DMS53 treated with DMSO at 0.1 percent for 48 hours (cell line): ENCODE data around the gene HGFAC.
A peak's percentile ranks its signal among the peaks of the same experiment; 100 is the strongest.
"Not testable (repeated sequence)": the region's sequence is repeated elsewhere in the genome, so short reads cannot be mapped to it uniquely, and the experiment has no call there.

Experiments used
- DNase-seq: peaks from one replicate; lab custom pipeline; 2025; ENCODE audit not compliant: unreplicated experiment; lab: John Stamatoyannopoulos, UW

HGFAC gene

DNA sequence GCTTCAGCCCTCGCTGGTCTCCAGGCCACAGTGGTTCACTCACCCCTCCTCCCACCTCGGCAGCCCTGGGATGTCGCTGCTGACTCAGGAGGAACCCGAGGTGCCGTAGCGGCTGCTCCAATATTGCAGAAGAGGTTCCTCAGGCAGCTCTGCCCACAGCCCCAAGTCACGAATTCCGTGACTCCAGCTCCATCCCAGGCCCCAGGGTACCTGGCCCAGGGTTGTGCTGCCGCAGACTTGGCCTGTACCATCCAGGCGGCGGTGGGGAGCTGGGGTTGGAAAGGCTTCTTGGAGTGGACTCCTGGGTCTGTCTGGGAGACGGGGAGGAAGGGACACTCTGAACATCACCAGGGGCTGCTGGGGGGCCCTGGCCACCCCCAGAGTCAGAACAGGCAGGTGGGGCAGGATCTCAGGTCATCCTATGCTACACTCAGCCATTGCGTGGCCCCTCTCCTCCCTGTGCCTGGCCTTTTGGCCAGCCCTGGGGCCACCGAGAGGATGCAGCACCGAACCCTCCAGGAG is 728 bp upstream of the HGFAC start:
- no peak for DNase-seq

DNA sequence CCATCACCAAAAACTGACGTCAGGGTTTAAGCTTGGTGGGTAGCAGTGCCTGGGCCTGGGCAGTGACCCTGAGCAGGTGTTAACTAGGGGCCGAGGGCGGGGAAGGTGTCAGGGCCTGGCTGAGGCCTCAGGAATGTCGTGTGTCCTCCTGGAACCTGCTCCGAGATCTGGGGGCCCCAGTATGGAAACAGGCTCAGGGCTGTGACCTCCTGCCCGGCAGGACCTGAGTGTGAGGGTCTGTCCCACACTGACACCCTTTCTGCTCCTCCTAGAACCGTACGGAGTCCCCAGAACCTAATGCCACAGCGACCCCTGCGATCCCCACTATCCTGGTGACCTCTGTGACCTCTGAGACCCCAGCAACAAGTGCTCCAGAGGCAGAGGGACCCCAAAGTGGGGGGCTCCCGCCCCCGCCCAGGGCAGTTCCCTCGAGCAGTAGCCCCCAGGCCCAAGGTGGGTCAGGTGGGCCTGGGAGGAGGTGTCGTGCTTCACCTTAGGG is 741 bp downstream of the HGFAC start:
- no peak for DNase-seq

DNA sequence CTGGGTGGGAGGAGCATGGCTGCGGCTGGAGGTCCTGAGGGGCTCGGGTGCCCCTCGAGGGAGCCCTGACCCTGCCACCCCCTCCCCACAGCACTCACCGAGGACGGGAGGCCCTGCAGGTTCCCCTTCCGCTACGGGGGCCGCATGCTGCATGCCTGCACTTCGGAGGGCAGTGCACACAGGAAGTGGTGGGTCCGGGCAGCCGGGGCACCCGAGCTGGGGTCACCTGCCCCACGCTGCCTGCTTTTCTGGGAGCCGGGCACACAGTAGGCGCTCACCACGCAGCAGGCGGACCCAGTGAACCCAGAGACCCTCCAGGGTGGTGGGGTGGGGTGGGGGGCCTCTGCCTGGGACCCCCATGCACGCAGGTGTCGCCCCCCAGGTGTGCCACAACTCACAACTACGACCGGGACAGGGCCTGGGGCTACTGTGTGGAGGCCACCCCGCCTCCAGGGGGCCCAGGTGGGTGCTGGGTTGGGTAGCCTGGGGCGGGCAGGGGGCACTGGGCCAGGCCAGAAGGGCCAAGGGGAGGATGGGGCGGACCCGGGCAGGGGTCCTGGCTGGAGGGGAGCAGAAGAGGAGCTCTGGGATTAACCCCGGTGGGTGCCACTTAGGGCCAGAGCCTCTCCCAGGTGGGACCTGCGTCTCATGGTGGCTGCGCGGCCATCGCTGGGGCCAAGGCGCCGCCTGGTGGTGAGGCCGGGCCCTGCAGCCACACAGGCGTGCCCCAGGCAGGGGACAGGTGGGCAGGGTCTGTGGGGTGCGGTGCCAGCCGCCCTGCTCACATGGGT is 1.4 kb downstream of the HGFAC start:
- DNase-seq: peak; percentile 22

DNA sequence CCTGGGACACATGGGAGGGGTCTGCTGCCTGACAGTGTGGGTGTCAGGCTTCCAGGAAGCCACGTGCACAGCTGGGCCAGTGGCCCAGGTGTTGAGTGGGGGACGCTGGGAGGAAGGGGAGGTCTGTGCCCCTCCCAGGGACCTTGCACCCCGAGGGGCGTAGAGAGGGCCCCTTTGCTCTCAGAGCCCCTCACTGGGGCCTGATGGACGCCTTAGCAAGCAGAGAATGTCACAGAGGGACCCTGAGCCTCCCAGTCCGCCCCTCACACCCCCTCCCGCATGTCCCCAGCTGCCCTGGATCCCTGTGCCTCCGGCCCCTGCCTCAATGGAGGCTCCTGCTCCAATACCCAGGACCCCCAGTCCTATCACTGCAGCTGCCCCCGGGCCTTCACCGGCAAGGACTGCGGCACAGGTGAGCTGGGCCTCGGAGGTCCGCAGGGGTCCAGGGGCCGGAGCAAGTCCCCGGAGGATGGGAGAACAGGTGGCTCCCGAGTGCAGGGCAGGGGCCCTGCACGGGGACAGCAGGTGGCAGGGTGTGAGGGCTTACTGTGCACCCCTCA is 2.1 kb downstream of the HGFAC start:
- DNase-seq: no peak

DNA sequence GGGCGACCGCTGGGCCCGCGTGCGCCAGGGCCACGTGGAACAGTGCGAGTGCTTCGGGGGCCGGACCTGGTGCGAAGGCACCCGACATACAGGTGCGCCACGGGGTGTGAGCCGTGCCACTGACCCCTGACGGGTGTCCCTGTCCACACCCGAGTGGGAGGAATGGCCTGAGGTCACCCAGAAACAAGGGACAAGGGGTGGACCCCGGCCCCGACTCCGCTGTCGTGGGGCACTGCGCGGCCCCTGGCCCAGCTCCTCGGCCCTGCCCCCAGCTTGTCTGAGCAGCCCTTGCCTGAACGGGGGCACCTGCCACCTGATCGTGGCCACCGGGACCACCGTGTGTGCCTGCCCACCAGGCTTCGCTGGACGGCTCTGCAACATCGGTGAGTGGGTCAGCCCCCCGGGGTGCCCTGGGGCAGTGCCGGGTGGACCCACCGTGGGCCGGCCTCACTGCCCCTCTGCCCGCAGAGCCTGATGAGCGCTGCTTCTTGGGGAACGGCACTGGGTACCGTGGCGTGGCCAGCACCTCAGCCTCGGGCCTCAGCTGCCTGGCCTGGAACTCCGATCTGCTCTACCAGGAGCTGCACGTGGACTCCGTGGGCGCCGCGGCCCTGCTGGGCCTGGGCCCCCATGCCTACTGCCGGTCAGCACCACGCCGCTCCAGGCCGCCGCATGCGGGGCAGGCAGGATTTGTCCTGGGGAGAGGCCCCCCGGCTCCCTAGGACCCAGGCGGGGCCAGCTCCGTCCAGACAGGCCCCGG is 2.8 kb downstream of the HGFAC start:
- no peak for DNase-seq

DNA sequence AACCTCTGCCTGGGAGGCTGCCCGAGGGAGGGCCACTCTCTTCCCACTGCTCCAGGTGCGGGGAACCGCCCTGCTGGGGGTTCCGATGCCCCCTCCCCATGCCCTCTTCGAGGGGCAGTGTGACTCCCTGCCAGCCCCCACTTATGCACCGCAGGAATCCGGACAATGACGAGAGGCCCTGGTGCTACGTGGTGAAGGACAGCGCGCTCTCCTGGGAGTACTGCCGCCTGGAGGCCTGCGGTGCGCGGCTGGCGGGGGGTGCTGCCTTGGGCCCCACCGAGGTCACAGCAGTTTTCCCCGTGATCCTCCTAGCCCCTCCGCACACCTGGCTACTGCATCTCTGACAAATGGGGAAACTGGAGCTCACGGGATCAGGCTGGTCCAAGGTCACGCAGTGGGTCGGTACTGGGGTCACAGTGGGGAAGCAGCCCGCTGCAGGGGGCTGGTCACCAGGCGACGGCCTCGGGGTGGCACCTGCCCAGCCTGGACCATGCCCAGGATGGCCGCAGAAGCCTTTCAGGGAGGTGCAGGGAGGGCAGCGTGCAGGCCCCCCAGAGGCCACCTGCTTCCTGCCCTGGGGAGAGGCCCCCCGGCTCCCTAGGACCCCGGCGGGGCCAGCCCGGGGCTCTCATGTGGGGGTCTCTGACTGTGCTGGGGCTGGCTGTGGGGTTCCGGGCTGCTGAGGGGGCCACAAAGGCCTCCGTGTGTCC is 3.5 kb downstream of the HGFAC start:
- DNase-seq: no peak

DNA sequence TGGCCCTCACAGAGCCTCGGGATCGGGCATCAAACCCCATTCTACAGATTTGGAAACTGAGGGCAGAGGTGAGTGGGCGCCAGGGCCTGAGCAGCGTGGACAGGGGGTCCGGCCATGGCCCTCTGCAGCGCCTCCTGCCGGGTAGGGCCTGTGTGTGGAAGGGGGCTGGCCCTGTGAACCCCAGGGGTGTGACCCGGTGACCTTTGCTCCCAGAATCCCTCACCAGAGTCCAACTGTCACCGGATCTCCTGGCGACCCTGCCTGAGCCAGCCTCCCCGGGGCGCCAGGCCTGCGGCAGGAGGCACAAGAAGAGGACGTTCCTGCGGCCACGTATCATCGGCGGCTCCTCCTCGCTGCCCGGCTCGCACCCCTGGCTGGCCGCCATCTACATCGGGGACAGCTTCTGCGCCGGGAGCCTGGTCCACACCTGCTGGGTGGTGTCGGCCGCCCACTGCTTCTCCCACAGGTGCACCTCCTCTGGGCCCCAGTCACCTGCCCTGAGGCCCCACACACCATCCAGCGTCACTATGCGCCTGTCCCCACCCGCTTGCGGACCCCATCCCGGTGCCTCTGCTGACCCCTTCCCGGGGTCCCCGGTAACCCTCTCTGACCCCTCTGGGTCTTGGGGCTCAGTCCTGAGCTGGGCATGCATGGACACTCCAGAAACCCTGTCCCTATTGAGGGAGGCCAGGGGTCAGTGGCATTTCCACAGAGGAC is 4.2 kb downstream of the HGFAC start:
- DNase-seq: no peak

DNA sequence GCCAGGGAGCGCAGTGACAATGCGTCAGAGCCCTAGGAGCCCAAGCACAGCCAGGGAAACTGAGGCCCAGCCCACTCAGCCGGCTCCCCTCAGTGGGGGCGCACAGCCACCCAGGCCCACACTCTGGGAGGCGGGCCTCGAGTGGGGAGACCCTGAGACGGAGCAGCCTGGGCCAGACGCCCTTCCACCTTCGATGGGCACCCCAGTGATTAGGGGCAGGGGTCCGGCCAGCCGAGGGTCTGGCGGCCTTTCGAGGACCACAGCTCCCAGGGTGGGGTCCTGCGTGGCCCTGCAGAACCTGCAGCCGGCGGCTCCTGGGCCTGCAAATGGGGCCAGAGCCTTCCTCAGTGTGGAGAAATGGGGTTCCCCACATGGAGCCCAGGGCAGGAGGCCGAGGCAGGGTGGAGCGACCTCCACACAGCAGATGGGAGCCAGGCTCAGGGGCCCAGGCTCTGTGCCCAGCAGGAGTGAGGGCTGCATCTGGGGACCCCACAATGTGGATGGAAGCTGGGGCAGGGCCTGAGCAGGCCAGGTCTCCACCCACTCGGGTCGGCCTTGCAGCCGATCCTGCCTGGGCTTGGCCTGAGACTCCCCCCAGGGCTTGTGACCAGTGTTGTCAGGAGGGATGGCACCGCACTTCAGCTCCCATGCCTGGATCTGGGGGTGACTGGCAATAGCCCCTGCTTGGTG is 5.0 kb downstream of the HGFAC start:
- DNase-seq: no peak

DNA sequence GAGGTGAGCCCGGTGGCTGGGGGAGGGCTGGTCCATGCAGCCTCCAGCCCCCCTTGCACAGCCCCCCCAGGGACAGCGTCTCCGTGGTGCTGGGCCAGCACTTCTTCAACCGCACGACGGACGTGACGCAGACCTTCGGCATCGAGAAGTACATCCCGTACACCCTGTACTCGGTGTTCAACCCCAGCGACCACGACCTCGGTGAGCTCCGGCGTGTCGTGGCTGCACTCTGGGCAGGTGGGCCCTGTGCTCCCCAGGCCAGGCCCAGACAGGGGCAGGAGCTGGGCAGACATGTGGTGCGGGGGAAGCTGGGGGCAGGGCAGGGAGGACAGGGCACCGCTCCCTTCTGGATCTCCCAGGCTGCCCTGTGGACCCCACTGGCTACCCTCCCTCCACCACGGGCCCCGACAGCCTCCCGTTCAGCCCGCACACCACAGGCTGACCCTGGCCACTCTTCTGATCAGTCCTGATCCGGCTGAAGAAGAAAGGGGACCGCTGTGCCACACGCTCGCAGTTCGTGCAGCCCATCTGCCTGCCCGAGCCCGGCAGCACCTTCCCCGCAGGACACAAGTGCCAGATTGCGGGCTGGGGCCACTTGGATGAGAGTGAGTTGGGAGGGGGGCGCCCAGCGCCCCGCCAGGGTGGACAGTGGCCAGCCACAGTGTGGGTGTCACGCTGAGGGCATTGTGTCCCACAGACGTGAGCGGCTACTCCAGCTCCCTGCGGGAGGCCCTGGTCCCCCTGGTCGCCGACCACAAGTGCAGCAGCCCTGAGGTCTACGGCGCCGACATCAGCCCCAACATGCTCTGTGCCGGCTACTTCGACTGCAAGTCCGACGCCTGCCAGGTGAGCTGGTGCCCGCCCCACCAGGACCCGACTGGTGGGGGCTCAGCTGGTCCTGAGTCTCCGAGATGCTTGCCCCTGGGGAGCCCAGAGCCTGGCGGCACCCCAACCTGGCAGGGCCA is 5.9 kb downstream of the HGFAC start:
- DNase-seq: no peak

DNA sequence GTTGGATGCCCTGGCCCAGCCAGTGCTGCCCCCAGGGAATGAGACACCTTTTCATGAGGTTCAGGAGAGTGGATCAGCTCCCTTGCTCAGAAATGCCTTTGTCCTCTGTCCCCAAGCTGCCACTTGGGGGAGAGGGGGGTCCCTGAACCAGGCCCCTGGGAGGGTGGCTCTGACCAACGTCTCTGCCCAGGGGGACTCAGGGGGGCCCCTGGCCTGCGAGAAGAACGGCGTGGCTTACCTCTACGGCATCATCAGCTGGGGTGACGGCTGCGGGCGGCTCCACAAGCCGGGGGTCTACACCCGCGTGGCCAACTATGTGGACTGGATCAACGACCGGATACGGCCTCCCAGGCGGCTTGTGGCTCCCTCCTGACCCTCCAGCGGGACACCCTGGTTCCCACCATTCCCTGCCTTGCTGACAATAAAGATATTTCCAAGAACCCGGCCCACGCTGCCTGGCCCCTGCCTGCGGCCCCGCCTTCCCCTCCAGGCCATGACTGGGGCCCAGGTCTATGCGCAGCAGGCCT is 7.3 kb downstream of the HGFAC start:
- no peak for DNase-seq

DNA sequence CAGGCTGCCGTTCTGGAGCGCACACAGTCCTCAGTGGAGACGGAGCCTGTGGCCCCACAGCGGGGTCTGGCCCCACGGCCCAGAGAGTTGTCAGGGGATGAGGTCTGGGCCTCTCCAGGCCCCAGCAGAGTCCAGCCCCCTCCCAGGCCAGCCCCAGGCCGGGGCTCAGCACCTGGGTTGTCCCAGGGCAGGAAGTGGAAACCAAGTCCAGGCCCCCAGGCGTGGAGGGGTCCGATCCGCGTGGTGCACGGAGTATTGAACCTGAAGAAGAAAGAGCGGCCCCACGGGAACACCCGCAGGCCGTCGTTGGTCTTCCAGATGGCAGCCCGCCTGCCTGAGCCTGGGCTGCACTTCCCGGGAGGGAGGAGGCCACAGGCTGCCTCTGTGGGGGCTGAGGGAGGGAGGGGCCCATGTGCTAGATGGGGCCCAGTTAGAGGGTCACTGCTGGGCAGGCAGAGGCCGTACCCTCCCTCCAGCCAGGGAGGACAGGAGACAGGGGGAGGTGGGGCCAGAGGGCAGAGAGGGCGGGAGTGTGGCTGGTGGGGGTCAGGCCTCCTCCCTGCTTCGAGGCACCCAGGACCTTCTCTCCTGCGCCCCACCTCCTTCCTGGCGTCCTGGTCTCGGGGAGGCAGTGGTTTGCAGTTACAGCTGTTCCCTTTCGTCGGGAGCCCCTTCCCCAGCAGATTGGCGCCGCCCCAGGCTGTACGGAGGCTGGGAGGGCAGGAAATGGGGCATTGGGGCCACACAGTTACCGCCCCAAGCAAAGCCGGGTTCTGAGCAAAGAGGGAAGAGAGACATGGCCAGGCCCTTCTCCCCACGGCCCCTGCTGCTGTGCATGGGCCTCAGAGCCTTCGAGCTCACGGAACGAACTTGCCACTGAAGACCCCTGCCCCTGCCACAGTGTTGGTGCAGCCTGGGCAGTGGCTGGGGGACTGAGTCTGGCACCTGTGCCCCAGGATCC is 8.1 kb downstream of the HGFAC start:
- DNase-seq: no peak

DNA sequence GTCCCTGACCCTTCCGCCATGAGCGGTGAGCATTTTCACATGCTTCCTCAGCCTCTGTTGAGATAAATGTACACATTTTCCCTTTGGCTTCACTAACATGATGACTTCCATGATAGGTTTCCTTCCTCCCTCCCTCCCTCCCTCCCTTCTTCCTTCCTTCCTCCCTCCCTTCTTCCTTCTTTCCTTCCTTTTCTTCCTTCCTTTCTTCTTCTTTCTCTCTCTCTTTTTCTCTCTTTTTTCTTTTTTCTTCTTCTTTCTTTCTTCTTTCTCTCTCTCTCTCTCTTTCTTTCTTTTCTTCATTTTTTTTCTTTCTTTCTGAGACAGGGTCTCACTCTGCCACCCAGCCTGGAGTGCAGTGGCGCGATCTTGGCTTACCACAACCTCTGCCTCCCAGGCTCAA is 8.9 kb downstream of the HGFAC start:
- no peak for DNase-seq

DNA sequence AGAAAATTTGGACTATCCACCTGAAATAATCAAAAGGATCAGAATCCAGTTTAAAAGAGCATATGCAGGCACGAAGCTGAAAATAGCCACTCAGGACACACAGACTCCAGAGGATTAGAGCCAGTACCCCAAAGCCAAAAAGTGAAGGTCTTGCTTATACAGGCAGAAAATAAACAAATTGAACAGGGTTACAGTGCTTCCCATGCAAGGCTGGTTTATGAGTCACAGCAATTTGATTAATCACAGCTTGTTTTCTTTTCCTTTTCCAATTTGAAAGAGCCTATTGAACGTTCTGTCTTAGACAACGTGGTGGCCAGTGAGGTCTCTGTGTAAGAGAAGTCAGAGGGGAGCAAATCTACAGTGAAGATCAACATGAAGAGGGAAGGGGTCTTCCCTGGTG is 10.2 kb downstream of the HGFAC start:
- DNase-seq: no peak

DNA sequence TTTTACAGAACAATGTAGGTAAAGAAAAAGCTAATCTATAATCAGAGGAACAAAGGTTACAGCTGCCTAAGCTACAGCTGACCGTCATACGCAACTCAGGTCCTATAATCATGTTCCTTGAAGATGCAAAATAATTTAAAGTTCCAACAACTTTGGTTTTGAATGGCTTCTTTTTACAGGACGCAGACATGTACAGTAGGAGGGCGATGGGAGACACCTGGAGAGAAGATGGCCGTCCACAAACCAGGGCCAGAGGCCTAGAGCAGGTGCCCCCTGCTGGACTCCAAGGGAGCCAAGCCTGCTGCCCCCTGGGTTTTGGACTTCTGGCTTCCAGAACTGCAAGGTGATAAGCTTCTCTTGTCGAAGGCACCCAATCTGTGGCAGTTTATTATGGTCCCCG is 10.6 kb downstream of the HGFAC start:
- DNase-seq: no peak

DNA sequence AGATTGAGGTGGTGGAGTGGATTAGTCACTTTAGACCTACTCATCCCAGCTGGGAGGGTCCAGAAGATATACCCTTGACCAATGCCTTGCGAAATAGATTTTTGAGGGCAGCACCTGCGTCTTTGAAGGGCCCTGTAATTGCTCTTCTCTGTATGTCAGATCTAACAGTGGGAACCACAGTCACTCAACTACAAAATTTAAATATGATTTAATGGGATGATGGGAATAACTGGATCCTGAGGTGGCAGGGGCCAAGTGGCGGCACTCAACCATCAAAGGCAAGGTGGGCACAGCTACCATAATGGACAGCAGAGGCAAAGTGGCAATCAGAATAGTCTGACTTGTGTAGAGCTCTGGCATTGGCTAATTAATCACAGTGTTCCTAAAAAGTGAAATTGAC is 13.8 kb downstream of the HGFAC start:
- DNase-seq: not testable (repeated sequence)

DNA sequence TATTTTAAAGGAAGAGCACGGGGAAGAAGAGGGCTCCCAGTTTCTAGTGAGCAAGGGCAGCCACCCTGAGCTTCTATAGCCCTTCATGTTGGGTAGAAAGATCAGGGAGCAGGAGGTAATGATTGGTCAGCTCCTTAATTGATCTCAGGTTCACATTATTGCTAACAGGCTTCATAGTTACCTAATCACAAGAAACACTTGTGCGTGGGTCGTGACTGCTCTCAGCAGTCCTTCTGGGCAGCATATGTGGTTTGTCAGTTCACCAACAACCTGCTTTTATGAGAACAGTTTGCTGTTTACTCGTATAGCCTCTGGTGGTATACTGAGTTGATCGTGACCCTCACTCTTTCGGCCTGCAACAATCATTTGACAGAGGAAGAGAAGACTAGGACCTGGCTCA is 16.6 kb downstream of the HGFAC start:
- no peak for DNase-seq

DNA sequence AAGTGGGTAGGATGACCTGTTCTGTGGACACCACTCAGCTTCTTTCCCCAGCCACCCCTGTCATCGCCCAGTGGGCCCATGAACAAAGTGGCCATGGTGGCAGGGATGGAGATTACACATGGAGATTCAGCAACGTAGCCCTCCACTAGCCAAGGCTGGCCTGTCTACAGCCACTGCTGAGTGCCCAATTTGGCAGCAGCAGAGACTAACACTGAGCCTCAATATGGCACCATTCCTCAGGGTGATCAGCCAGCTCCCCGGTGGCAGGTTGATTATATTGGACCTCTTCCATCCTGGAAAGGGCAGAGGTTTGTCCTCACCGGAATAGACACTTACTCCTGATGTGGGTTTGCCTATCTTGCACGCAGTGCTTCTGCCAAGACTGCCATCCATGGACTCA is 17.4 kb downstream of the HGFAC start:
- DNase-seq: not testable (repeated sequence)
